Glomerular endothelial cell (primary cell): ENCODE measurements around the gene YWHAQ. TPM values are rescaled to one million over a fixed set of nuclear protein-coding genes. Genes with fewer than 3 reads are reported as not detected.

Experiments used
- DNase-seq: peaks from one replicate; pipeline ENCODE4 v3.0.0-alpha.2; 2011; ENCODE audit warnings: low read depth, low spot score; ENCODE audit errors: extremely low read depth
- total RNA-seq: library from RNA; depleted of rRNA; stranded (reverse); fragments of >200 nt; gene quantifications from 2 replicates; pipeline ENCODE4 v1.2.3, GENCODE V29; 2015

Gene YWHAQ
- total RNA-seq, 1 donor from 2014 or later, result 305 TPM

GRCh38 chr2:9655441-9656269, 24.9 kb upstream of the YWHAQ start:
- no peak for DNase-seq

GRCh38 chr2:9654452-9655100, 23.8 kb upstream of the YWHAQ start:
- DNase-seq, result no peak

- DNase-seq, result no peak
These were observed 22.9 kb upstream of the YWHAQ start for GRCh38 chr2:9653485-9654271.

GRCh38 chr2:9652898-9653479, 22.2 kb upstream of the YWHAQ start:
- DNase-seq, result no peak

- no peak for DNase-seq
These were observed 21.5 kb upstream of the YWHAQ start for GRCh38 chr2:9652267-9652666.

GRCh38 chr2:9650119-9650821, 19.5 kb upstream of the YWHAQ start:
- DNase-seq, result no peak

GRCh38 chr2:9649261-9649660, 18.5 kb upstream of the YWHAQ start:
- DNase-seq, result no peak

GRCh38 chr2:9648821-9649220, 18.0 kb upstream of the YWHAQ start:
- DNase-seq, result no peak

GRCh38 chr2:9647884-9648283, 17.1 kb upstream of the YWHAQ start:
- DNase-seq, result no peak

GRCh38 chr2:9646196-9647030, 15.6 kb upstream of the YWHAQ start:
- no peak for DNase-seq

GRCh38 chr2:9644603-9645002, 13.8 kb upstream of the YWHAQ start:
- no peak for DNase-seq

GRCh38 chr2:9644021-9644420, 13.2 kb upstream of the YWHAQ start:
- no peak for DNase-seq

GRCh38 chr2:9641641-9642040, 10.8 kb upstream of the YWHAQ start:
- DNase-seq, result no peak

GRCh38 chr2:9640403-9641104, 9.8 kb upstream of the YWHAQ start:
- no peak for DNase-seq

GRCh38 chr2:9639740-9640343, 9.0 kb upstream of the YWHAQ start:
- no peak for DNase-seq

- no peak for DNase-seq
These were observed 8.3 kb upstream of the YWHAQ start for GRCh38 chr2:9639000-9639602.

- no peak for DNase-seq
These were observed 7.7 kb upstream of the YWHAQ start for GRCh38 chr2:9638532-9638931.

GRCh38 chr2:9637330-9637729, 6.5 kb upstream of the YWHAQ start:
- DNase-seq, result no peak
